ENCODE data around the gene FAM20C.

The FAM20C gene

GRCh38 chr7:280461-280860 lies 88.1 kb downstream of the FAM20C start:
- Histone ChIP-seq H3K4me3 (replicated peaks; ENCODE audit: insufficient read depth, low read length) (no peak overlapping the region), H3K27ac (replicated peaks) (no peak overlapping the region), H3K27me3 (ENCODE audit: insufficient read depth, poor library complexity, severe bottlenecking) (no peaks in the 10 kb centered on the region)
- no peak for DNase-seq (ENCODE audit: low read depth in 1 of 2, low spot score in 1 of 2)
- TF ChIP-seq, protein P1, sequence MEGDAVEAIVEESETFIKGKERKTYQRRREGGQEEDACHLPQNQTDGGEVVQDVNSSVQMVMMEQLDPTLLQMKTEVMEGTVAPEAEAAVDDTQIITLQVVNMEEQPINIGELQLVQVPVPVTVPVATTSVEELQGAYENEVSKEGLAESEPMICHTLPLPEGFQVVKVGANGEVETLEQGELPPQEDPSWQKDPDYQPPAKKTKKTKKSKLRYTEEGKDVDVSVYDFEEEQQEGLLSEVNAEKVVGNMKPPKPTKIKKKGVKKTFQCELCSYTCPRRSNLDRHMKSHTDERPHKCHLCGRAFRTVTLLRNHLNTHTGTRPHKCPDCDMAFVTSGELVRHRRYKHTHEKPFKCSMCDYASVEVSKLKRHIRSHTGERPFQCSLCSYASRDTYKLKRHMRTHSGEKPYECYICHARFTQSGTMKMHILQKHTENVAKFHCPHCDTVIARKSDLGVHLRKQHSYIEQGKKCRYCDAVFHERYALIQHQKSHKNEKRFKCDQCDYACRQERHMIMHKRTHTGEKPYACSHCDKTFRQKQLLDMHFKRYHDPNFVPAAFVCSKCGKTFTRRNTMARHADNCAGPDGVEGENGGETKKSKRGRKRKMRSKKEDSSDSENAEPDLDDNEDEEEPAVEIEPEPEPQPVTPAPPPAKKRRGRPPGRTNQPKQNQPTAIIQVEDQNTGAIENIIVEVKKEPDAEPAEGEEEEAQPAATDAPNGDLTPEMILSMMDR (IDR thresholded peaks at IDR 0.05; ENCODE audit: insufficient read depth, low read length), result no peak
- no peak for TF ChIP-seq POLR2AphosphoS5 (IDR thresholded peaks at IDR 0.05; ENCODE audit: low read depth)
- TF ChIP-seq SPI1 (IDR thresholded peaks at IDR 0.05; ENCODE audit: borderline replicate concordance, low read depth), result no peak
- TF ChIP-seq, protein P2, sequence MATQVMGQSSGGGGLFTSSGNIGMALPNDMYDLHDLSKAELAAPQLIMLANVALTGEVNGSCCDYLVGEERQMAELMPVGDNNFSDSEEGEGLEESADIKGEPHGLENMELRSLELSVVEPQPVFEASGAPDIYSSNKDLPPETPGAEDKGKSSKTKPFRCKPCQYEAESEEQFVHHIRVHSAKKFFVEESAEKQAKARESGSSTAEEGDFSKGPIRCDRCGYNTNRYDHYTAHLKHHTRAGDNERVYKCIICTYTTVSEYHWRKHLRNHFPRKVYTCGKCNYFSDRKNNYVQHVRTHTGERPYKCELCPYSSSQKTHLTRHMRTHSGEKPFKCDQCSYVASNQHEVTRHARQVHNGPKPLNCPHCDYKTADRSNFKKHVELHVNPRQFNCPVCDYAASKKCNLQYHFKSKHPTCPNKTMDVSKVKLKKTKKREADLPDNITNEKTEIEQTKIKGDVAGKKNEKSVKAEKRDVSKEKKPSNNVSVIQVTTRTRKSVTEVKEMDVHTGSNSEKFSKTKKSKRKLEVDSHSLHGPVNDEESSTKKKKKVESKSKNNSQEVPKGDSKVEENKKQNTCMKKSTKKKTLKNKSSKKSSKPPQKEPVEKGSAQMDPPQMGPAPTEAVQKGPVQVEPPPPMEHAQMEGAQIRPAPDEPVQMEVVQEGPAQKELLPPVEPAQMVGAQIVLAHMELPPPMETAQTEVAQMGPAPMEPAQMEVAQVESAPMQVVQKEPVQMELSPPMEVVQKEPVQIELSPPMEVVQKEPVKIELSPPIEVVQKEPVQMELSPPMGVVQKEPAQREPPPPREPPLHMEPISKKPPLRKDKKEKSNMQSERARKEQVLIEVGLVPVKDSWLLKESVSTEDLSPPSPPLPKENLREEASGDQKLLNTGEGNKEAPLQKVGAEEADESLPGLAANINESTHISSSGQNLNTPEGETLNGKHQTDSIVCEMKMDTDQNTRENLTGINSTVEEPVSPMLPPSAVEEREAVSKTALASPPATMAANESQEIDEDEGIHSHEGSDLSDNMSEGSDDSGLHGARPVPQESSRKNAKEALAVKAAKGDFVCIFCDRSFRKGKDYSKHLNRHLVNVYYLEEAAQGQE (IDR thresholded peaks at IDR 0.05; ENCODE audit: insufficient replicate concordance, low read depth), result no peak
- no peak for TF ChIP-seq GABPA (IDR thresholded peaks at IDR 0.05; ENCODE audit: low read depth)

DNA sequence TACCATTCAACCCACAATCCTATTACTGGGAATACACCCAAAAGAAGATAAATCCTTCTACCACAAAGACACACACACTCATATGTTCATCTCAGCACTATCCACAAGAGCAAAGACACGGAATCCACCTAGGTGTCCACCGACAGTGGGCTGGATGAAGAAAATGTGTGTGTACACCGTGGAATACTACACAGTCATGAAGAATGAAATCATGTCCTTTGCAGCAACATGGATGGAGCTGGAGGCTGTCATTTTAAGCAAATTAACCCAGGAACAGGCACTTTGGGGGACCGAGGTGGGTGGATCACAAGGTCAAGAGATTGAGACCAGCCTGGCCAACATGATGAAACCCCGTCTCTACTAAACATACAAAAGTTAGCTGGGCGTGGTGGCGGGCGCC lies 89.3 kb downstream of the FAM20C start:
- no peak overlapping the region for H3K27ac ChIP-seq (replicated peaks)
- no peak for DNase-seq (ENCODE audit: low read depth in 1 of 2, low spot score in 1 of 2)
- TF ChIP-seq, protein P1 (IDR thresholded peaks at IDR 0.05; ENCODE audit: insufficient read depth, low read length), result no peak
- no peak for TF ChIP-seq POLR2AphosphoS5 (IDR thresholded peaks at IDR 0.05; ENCODE audit: low read depth)
- TF ChIP-seq GABPA (IDR thresholded peaks at IDR 0.05; ENCODE audit: low read depth), result no peak
- TF ChIP-seq SPI1 (IDR thresholded peaks at IDR 0.05; ENCODE audit: borderline replicate concordance, low read depth), result no peak
- TF ChIP-seq, protein P2 (IDR thresholded peaks at IDR 0.05; ENCODE audit: insufficient replicate concordance, low read depth), result no peak
- H3K27me3 ChIP-seq (ENCODE audit: insufficient read depth, poor library complexity, severe bottlenecking), result no peaks in the 10 kb centered on the region
- no peak overlapping the region for H3K4me3 ChIP-seq (replicated peaks; ENCODE audit: insufficient read depth, low read length)

DNA sequence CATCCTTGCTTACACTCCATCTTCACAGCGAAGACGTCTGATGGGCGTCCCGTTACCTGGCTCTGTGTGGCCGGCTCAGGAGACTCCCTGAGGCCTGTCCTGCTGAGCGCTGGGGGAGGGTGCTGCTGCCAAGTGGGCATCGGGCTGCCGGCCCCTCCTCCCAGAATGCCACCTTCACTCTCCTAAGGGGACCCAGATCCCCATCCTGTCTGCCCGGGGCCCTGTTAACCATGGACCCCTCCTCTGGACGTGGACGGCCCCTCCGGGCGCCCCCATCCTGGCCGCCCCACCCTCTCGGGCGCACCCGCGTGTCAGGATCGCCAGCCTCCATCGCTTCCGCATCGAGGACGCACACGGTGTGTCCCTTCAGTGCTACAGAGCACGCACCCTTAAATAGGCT lies 90.2 kb downstream of the FAM20C start:
- Histone ChIP-seq H3K4me3 (replicated peaks; ENCODE audit: insufficient read depth, low read length) (no peak overlapping the region), H3K27me3 (ENCODE audit: insufficient read depth, poor library complexity, severe bottlenecking) (no peaks in the 10 kb centered on the region), H3K27ac (replicated peaks) (no peak overlapping the region)
- TF ChIP-seq GABPA (IDR thresholded peaks at IDR 0.05; ENCODE audit: low read depth) (no peak), POLR2AphosphoS5 (IDR thresholded peaks at IDR 0.05; ENCODE audit: low read depth) (no peak), SPI1 (IDR thresholded peaks at IDR 0.05; ENCODE audit: borderline replicate concordance, low read depth) (no peak)
- TF ChIP-seq, protein P2 (IDR thresholded peaks at IDR 0.05; ENCODE audit: insufficient replicate concordance, low read depth), result no peak
- TF ChIP-seq, protein P1 (IDR thresholded peaks at IDR 0.05; ENCODE audit: insufficient read depth, low read length), result no peak
- no peak for DNase-seq (ENCODE audit: low read depth in 1 of 2, low spot score in 1 of 2)

Measured in HL-60 (cell line).